K562 (cell line): Measurements from ENCODE around the gene NLRP12.
"Not testable (repeated sequence)": the region's sequence is repeated elsewhere in the genome, so short reads cannot be mapped to it uniquely, and the experiment has no call there.

Experiments
- MYNN ChIP-seq, 2 experiments: sonication (generic); formaldehyde crosslinking in 1 of 2; IDR thresholded peaks; 2 replicates each; pipeline versions ENCODE4 v1.5.0 to v1.6.1; 2016 to 2020; ENCODE audit warnings: antibody characterized with exemption in 1 of 2, missing genetic modification reagents in 1 of 2
- POLR2A ChIP-seq: fragments of 450-650 bp; conservative IDR thresholded peaks from 2 replicates; pipeline ENCODE4 v1.6.1; 2016
- TF ChIP-seq, protein P1 (sequence below): sonication (generic); formaldehyde crosslinking; IDR thresholded peaks from 2 replicates; pipeline ENCODE4 v1.8.0; 2022; ENCODE audit warnings: mild to moderate bottlenecking, low read depth, missing genetic modification reagents

DNA sequence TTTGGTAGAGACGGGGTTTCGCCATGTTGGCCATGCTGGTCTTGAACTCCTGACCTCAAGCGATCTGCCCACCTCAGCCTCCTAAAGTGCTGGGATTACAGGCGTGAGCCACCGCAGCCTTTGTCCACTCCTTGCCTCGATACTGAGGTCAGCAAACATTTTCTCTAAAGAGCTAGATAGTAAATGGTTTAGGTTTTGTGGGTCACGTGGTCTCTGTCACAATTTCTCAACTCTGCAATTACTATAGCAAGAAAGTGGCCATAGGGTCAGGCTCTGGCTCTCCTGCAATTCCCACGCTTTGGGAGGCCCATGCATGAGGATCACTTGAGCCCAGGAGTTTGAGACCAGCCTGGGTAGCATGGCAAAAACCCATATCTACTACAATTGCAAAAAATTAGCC is 42.8 kb downstream of the NLRP12 start:
- TF ChIP-seq MYNN (IDR thresholded peaks at IDR 0.05); MYNN (CRISPR knock-in tag; IDR thresholded peaks at IDR 0.05); POLR2A: not testable (repeated sequence)
- TF ChIP-seq, protein P1, sequence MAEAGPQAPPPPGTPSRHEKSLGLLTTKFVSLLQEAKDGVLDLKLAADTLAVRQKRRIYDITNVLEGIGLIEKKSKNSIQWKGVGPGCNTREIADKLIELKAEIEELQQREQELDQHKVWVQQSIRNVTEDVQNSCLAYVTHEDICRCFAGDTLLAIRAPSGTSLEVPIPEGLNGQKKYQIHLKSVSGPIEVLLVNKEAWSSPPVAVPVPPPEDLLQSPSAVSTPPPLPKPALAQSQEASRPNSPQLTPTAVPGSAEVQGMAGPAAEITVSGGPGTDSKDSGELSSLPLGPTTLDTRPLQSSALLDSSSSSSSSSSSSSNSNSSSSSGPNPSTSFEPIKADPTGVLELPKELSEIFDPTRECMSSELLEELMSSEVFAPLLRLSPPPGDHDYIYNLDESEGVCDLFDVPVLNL (CRISPR knock-in tag): not testable (repeated sequence)
